ENCODE measurements around the gene PDE4C. TPM values are rescaled to one million over a fixed set of nuclear protein-coding genes. Genes with fewer than 3 reads are reported as not detected.

PDE4C gene
- total RNA-seq, 1 donor: under 0.01 TPM

GRCh38 chr19:18223860-18224524, 2.2 kb downstream of the PDE4C start:
- no peaks in the 10 kb centered on the region for H3K79me2 ChIP-seq (ENCODE audit: insufficient read depth, low read length)
- H3K4me1 ChIP-seq (ENCODE audit: insufficient read depth, low read length): peaks cover 12% of the 10 kb centered on the region
- H4K20me1 ChIP-seq (ENCODE audit: insufficient read depth, low read length): no peaks in the 10 kb centered on the region
- peak overlapping the region; percentile 90 for H2AFZ ChIP-seq (ENCODE audit: low read length)
- TF ChIP-seq, protein P1, sequence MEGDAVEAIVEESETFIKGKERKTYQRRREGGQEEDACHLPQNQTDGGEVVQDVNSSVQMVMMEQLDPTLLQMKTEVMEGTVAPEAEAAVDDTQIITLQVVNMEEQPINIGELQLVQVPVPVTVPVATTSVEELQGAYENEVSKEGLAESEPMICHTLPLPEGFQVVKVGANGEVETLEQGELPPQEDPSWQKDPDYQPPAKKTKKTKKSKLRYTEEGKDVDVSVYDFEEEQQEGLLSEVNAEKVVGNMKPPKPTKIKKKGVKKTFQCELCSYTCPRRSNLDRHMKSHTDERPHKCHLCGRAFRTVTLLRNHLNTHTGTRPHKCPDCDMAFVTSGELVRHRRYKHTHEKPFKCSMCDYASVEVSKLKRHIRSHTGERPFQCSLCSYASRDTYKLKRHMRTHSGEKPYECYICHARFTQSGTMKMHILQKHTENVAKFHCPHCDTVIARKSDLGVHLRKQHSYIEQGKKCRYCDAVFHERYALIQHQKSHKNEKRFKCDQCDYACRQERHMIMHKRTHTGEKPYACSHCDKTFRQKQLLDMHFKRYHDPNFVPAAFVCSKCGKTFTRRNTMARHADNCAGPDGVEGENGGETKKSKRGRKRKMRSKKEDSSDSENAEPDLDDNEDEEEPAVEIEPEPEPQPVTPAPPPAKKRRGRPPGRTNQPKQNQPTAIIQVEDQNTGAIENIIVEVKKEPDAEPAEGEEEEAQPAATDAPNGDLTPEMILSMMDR (IDR thresholded peaks at IDR 0.05; ENCODE audit: extremely low read depth, low read depth, low read length): no peak
- no peaks in the 10 kb centered on the region for H3K36me3 ChIP-seq (ENCODE audit: insufficient read depth, low read length)
- DNase-seq (ENCODE audit: insufficient read length, low spot score, missing footprints): peak; percentile 67
- peak overlapping the region; percentile 81 for H3K4me2 ChIP-seq (ENCODE audit: insufficient read depth, low read length)
- H3K4me3 ChIP-seq (ENCODE audit: insufficient read depth, low read length): peak overlapping the region; percentile 67
- H3K27me3 ChIP-seq (ENCODE audit: insufficient read depth, low read length): peaks cover 20% of the 10 kb centered on the region
- H3K9me3 ChIP-seq (ENCODE audit: low read depth, low read length): no peaks in the 10 kb centered on the region
- peak overlapping the region; percentile 49 for H3K27ac ChIP-seq (ENCODE audit: low read depth, low read length)

- Histone ChIP-seq H4K20me1 (ENCODE audit: insufficient read depth, low read length) (no peaks in the 10 kb centered on the region), H3K79me2 (ENCODE audit: insufficient read depth, low read length) (no peaks in the 10 kb centered on the region), H3K27me3 (ENCODE audit: insufficient read depth, low read length) (peaks cover 11% of the 10 kb centered on the region), H3K4me3 (ENCODE audit: insufficient read depth, low read length) (no peak overlapping the region), H3K4me2 (ENCODE audit: insufficient read depth, low read length) (no peak overlapping the region), H3K27ac (ENCODE audit: low read depth, low read length) (no peak overlapping the region), H3K4me1 (ENCODE audit: insufficient read depth, low read length) (peaks cover 12% of the 10 kb centered on the region), H2AFZ (ENCODE audit: low read length) (no peak overlapping the region), H3K9me3 (ENCODE audit: low read depth, low read length) (no peaks in the 10 kb centered on the region), H3K36me3 (ENCODE audit: insufficient read depth, low read length) (no peaks in the 10 kb centered on the region)
- TF ChIP-seq, protein P1 (IDR thresholded peaks at IDR 0.05; ENCODE audit: extremely low read depth, low read depth, low read length): no peak
- DNase-seq (ENCODE audit: insufficient read length, low spot score, missing footprints): peak; percentile 68
Measured at GRCh38 chr19:18221815-18222725, 4.2 kb downstream of the PDE4C start.

DNA sequence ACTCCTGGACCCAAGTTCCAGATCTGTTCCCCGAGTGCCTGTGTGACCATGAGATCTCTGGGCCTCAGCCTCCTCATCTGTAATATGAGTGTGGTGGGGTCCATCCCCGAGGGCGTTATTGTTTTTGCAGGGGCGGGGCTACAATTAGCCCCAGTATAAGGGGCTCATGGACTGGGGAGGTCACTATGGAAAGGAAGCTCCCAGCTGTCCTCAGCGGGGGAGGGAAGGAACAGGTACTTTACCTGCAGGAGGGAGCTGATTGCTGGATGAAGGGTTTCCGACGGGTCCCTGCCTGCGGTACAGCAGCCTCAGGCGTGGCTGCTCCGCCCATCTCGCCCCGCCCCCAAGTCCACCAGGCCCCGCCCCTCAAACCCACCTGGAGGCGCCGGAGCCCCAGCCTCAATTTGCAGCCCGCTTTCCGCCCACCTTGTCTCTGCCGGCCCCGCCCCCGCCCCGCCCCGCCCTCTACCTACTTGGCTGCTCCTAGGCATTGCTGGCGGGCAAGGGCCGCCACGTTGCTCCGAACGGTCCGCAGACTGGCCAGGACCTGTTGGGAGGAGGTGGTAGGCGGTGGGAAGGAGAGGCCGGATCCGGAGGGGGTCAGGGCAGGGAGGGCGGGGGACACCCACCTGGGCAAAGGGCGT, 5.5 kb downstream of the PDE4C start:
- H3K9me3 ChIP-seq (ENCODE audit: low read depth, low read length): no peaks in the 10 kb centered on the region
- peaks cover 8% of the 10 kb centered on the region for H3K27me3 ChIP-seq (ENCODE audit: insufficient read depth, low read length)
- TF ChIP-seq, protein P1 (IDR thresholded peaks at IDR 0.05; ENCODE audit: extremely low read depth, low read depth, low read length): no peak
- no peaks in the 10 kb centered on the region for H3K36me3 ChIP-seq (ENCODE audit: insufficient read depth, low read length)
- H3K4me2 ChIP-seq (ENCODE audit: insufficient read depth, low read length): no peak overlapping the region
- no peak overlapping the region for H3K4me3 ChIP-seq (ENCODE audit: insufficient read depth, low read length)
- H4K20me1 ChIP-seq (ENCODE audit: insufficient read depth, low read length): no peaks in the 10 kb centered on the region
- H2AFZ ChIP-seq (ENCODE audit: low read length): no peak overlapping the region
- H3K27ac ChIP-seq (ENCODE audit: low read depth, low read length): no peak overlapping the region
- no peaks in the 10 kb centered on the region for H3K79me2 ChIP-seq (ENCODE audit: insufficient read depth, low read length)
- peak; percentile 47 for DNase-seq (ENCODE audit: insufficient read length, low spot score, missing footprints)
- H3K4me1 ChIP-seq (ENCODE audit: insufficient read depth, low read length): peaks cover 9% of the 10 kb centered on the region

All from osteoblast (primary cell).